Neuron (in vitro differentiated cells): Measurements from ENCODE around the gene NRG2.

Experiments used
- H2AFZ ChIP-seq: one replicate; pipeline ENCODE4 v1.6.1; 2013; ENCODE audit warnings: low read depth, mild to moderate bottlenecking, inconsistent platforms, low read length, moderate library complexity
- H3K27me3 ChIP-seq: one replicate; pipeline ENCODE4 v1.6.1; 2013; ENCODE audit warnings: low read length; ENCODE audit not compliant: insufficient read depth
- H3K36me3 ChIP-seq: one replicate; pipeline ENCODE4 v1.6.1; 2013; ENCODE audit warnings: low read length; ENCODE audit not compliant: insufficient read depth
- H3K4me1 ChIP-seq: one replicate; pipeline ENCODE4 v1.6.1; 2013; ENCODE audit warnings: low read length; ENCODE audit not compliant: insufficient read depth
- H3K4me3 ChIP-seq: 2 replicates; pipeline ENCODE4 v1.5.1; 2013; ENCODE audit warnings: mild to moderate bottlenecking, low read length, moderate library complexity
- H3K9me3 ChIP-seq: one replicate; pipeline ENCODE4 v1.6.1; 2013; ENCODE audit warnings: low read length

Gene NRG2

DNA sequence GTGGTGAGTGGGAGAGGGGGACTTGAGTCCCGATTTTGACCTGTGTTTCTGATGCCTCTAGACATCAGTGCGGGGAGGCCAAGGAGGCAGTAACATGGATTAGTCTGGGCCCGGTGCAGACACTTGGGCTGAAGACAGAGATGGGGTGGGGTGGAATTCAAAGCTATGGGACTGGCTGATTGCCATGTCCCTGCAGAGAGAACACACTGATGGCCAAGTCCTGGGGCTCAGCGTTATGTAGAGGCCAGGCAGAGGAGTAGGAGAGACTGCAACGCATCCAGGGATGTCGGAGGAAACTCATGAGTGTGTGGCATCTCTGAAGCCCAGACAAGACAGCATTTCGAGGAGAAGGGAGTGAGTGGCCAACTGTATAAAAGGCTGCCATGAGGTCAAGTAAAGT lies 217.4 kb downstream of the NRG2 start:
- Histone ChIP-seq H3K27me3 (peaks cover 7% of the 10 kb centered on the region), H3K36me3 (no peaks in the 10 kb centered on the region), H2AFZ (no peak overlapping the region), H3K9me3 (no peaks in the 10 kb centered on the region), H3K4me3 (no peak overlapping the region), H3K4me1 (no peaks in the 10 kb centered on the region)

DNA sequence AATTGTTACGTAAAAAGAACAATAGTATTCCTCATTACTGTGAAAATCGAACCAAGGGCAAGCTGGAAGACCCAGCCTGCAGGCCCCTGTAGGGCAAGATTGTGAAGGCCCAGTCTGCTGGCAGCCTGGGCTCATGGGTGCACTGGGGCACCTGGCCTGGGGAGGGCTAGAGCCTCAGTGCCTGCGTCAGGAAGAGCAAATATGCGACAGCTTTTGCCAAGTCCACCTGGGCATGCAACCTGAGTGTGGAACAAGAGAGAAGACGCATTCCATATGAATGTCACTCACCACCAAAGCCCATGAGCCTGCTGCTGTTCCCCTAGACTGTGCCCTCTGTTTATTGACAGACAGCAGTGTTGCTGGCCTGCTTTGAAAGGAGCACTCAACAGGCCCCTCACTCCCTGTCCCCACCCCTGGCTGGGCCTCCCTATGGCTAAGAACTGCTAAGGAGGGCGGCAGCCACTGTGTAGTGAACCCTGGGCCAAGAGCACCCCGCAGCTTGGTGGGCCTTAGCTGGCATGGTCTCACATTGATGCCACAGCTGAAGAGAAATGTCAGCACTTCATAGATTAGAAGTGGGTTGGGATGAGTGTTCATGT lies 219.2 kb downstream of the NRG2 start:
- H3K36me3 ChIP-seq: no peaks in the 10 kb centered on the region
- H3K4me1 ChIP-seq: no peaks in the 10 kb centered on the region
- H3K27me3 ChIP-seq: peaks cover 7% of the 10 kb centered on the region
- H2AFZ ChIP-seq: no peak overlapping the region
- no peak overlapping the region for H3K4me3 ChIP-seq
- H3K9me3 ChIP-seq: peaks cover 3% of the 10 kb centered on the region

DNA sequence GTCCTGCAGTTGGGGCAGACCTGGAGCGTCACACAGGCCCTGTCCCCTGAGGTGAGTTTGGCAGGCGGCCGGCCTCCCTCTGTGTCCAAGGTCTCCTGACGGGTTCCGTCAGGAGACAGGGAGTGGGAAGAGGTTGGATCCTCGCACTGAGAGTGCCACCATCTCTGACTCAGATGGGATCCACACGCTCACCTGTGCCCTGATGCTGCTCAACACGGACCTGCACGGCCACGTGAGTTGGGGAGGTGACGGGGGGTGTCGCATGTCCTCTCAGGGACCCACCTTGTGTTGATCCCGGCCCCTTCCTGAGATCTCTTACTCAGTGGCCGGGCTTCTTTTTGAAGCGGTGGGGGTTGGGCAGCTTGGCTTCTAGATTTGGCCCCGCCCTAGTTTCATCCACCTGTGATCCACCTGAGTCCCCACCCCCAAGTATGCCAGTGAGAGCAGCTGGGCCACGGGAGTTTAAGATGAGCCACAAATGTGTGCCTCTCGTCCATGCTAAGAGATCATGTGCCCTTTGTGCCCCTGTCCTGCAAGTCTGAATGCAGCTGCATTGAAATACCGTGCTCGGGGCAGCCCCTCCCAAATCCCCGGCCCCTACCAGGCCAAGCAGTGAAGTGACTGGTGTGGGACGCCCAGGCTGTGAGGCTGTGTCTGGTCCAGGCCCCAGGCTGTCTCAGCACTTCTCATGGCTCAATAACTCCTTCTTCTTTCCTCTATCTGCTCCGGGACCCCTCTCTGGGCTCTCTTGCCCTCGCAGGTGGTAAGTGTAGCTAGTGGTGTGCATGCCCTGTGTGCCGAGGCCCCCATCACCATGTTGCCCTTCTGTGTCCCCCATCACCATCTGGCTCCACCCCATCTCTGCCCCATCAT lies 220.3 kb downstream of the NRG2 start:
- Histone ChIP-seq H3K4me1 (no peaks in the 10 kb centered on the region), H3K9me3 (peaks cover 3% of the 10 kb centered on the region), H3K27me3 (peaks cover 7% of the 10 kb centered on the region), H2AFZ (no peak overlapping the region), H3K4me3 (no peak overlapping the region), H3K36me3 (no peaks in the 10 kb centered on the region)

DNA sequence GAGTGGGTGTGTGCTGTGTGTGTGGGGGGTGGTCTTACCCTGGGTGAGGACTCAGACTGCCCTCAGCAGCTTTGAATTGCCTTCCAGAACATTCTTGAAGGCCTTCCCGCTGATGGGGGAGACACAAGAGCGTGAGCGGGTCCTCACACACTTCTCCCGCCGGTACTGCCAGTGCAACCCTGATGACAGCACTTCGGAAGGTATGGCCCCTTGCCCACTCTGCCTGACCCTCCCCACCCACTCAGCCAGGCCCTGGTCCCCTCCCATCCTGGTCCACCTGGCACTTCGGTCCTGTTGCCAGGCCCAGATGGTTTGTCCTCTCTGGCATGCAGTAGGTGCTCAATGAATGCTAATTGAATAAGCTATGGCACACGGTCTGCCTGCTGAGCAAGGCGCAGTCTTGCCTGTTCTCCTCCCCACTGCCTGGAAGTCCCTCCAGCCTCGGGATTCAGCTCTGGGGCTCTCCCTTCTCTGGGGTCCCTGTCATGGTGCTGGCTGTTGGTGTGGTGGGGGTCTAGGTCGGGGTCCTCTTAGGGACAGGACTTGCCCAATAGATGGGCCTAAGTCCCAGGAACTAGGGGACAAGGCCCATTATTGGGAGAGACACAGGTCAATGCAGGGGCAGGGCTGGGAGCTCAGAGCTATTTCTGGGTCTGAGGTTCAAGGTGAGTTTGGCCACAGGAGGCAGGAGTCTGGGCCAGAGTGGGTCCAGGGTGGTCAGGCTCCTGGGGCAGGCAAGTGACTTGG lies 221.1 kb downstream of the NRG2 start:
- no peak overlapping the region for H2AFZ ChIP-seq
- no peaks in the 10 kb centered on the region for H3K4me1 ChIP-seq
- H3K9me3 ChIP-seq: peaks cover 3% of the 10 kb centered on the region
- no peaks in the 10 kb centered on the region for H3K36me3 ChIP-seq
- H3K4me3 ChIP-seq: no peak overlapping the region
- H3K27me3 ChIP-seq: peaks cover 11% of the 10 kb centered on the region

DNA sequence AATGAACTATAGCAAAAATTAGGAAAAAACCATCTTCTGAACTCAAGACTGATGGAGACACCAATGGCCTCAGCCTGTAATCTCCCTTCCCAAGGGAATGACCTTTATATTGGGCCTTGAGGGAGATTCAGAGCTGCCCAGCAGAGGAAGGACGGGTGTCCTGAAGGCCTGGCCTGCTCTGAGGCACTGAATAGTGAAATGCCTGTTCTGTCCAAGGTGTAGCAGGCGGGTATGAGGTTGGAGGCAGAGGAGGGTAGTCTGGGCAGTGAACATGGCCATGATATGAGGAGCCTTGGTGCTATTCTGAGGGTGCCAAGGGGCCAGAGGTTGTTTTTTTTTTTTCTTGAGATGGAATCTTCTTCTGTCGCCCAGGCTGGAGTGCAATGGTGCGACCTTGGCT lies 222.5 kb downstream of the NRG2 start:
- no peaks in the 10 kb centered on the region for H3K4me1 ChIP-seq
- peaks cover 3% of the 10 kb centered on the region for H3K9me3 ChIP-seq
- H3K4me3 ChIP-seq: no peak overlapping the region
- H3K27me3 ChIP-seq: peaks cover 9% of the 10 kb centered on the region
- no peaks in the 10 kb centered on the region for H3K36me3 ChIP-seq
- no peak overlapping the region for H2AFZ ChIP-seq

DNA sequence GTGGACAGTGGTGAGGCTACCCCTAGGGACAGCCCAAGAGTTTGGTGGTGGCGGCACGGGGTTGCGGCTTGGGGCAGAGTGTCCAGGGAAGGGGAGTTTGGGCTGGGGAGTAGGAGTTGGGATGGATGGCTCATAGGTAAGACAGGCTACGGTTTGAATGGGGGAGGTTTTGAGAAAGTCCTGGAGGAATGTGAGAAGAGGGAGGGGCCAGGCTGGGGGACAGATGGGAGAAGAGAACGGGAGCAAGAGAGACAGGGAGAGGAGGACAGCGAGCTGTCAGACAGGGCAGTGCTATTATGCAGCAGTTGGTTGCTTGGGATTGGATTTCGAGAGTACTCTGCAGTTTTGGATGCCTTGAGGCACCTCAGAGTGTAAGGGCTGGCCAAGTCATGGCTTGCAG lies 223.0 kb downstream of the NRG2 start:
- Histone ChIP-seq H3K4me1 (no peaks in the 10 kb centered on the region), H3K4me3 (no peak overlapping the region), H2AFZ (no peak overlapping the region), H3K27me3 (peaks cover 9% of the 10 kb centered on the region), H3K9me3 (peaks cover 3% of the 10 kb centered on the region), H3K36me3 (no peaks in the 10 kb centered on the region)

DNA sequence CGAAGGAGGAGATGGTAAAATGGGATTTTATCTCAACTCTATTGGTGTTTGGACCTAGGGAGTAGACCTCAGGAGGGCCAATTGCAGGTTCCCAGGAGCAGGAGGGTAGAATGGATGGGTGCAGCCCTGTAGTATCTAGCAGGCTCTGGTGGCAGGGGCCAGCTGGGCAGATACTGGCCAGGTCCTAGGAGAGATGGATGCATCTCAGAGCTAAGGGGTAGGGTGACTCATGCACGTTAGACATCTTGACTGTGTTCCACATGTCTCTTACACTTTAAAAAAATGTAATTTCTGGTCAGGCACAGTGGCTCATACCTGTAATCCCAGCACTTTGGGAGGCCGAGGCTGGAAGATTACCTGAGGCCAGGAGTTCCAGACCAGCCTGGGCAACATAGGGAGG lies 225.1 kb downstream of the NRG2 start:
- Histone ChIP-seq H3K9me3 (peaks cover 3% of the 10 kb centered on the region), H3K27me3 (peaks cover 6% of the 10 kb centered on the region), H3K36me3 (no peaks in the 10 kb centered on the region), H3K4me3 (no peak overlapping the region), H2AFZ (no peak overlapping the region), H3K4me1 (no peaks in the 10 kb centered on the region)

DNA sequence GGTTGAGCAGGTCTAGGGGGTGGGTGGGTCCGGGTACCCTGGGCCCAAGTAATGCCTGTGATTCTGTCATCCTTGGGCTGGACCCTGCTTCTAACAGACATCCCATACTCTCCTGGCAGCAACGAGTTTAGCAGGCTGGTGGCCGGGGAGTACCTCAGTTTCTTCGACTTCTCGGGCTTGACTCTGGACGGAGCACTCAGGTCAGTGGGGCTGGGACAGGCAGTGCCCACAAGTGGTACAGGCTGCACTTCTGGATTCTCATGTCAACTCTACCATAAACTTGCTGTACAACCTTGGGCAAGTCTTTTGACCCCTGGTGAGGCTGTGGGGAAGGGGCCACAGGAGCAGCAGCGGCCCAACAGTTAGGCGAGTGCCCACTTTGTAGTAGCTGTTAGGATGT lies 225.7 kb downstream of the NRG2 start:
- Histone ChIP-seq H3K27me3 (peaks cover 6% of the 10 kb centered on the region), H3K36me3 (no peaks in the 10 kb centered on the region), H2AFZ (no peak overlapping the region)

DNA sequence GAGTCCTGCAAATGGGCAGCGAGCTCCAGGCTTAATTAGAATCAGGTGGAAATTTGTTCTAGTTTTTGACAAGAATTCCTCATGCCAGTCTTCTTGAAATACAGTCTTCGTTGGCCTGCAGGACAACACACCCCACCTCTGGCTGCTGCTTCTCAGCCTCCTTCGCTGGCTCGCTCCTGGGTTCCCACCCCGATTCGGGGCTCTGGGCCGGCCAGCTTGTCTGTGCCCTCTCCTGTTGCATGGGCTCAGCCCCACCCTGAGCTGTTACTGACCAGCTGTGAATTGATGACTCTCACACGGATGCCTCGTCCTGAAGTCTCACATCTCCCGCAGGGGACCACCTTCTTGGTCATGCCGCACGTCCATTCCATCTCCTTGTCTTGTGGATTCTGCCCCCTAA lies 226.5 kb downstream of the NRG2 start:
- H3K36me3 ChIP-seq: no peaks in the 10 kb centered on the region
- H3K4me3 ChIP-seq: no peak overlapping the region
- no peak overlapping the region for H2AFZ ChIP-seq
- no peaks in the 10 kb centered on the region for H3K4me1 ChIP-seq
- H3K27me3 ChIP-seq: peaks cover 6% of the 10 kb centered on the region
- peaks cover 3% of the 10 kb centered on the region for H3K9me3 ChIP-seq

More for the DNA sequence above, 225.7 kb downstream of the NRG2 start:
- Histone ChIP-seq H3K9me3 (peaks cover 3% of the 10 kb centered on the region), H3K4me1 (no peaks in the 10 kb centered on the region), H3K4me3 (no peak overlapping the region)

DNA sequence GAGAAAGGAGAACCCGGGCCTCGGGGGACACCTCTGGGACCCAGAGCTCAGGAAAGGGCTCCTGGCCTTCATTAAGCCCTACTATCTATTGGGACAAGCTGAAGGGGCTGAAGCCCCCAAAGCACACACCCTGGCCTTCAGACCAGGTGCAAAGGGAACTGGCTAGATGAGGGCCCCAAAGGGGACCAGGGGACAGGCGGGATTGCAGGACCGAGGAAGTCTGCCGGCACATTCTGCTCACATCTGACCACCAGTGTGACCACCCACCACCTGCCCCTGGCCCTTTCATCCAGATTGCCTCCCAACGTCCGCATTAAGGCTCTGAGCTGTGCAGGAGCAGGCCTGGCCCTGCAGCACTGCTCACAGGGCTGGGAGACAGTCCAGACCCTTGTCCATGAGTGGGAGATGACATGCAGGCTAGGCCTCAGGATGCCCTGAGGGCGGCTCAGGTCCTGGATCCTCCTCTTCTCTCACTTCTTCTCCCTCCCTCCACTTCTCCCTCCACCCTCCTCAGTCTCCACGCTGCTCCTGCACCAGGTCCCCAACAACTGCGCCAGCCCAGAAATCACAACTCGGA lies 228.3 kb downstream of the NRG2 start:
- Histone ChIP-seq H3K9me3 (no peaks in the 10 kb centered on the region), H3K27me3 (peaks cover 6% of the 10 kb centered on the region), H2AFZ (no peak overlapping the region)

DNA sequence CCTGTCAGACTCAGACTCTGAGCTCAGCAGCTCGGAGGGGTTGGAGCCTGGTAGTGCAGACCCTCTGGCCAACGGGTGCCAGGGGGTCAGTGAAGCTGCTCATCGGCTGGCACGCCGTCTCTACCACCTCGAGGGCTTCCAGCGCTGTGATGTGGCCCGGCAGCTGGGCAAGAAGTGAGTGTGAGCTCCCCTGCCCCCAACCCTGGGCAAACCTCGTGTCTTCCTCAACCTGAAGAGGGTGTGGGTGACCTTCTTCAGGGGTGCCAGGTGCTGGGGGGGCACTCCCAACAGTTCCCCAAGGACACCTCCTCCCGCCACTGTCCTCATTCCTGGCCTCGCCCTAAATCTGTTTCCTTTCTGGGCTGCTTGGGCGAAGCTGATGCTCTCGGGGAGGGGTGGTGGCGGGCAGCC lies 228.9 kb downstream of the NRG2 start:
- no peak overlapping the region for H2AFZ ChIP-seq
- peaks cover 9% of the 10 kb centered on the region for H3K27me3 ChIP-seq
- H3K36me3 ChIP-seq: no peaks in the 10 kb centered on the region
- no peaks in the 10 kb centered on the region for H3K9me3 ChIP-seq
- H3K4me1 ChIP-seq: no peaks in the 10 kb centered on the region
- no peak overlapping the region for H3K4me3 ChIP-seq

More for the DNA sequence above, 228.3 kb downstream of the NRG2 start:
- Histone ChIP-seq H3K4me3 (no peak overlapping the region), H3K4me1 (no peaks in the 10 kb centered on the region), H3K36me3 (no peaks in the 10 kb centered on the region)

DNA sequence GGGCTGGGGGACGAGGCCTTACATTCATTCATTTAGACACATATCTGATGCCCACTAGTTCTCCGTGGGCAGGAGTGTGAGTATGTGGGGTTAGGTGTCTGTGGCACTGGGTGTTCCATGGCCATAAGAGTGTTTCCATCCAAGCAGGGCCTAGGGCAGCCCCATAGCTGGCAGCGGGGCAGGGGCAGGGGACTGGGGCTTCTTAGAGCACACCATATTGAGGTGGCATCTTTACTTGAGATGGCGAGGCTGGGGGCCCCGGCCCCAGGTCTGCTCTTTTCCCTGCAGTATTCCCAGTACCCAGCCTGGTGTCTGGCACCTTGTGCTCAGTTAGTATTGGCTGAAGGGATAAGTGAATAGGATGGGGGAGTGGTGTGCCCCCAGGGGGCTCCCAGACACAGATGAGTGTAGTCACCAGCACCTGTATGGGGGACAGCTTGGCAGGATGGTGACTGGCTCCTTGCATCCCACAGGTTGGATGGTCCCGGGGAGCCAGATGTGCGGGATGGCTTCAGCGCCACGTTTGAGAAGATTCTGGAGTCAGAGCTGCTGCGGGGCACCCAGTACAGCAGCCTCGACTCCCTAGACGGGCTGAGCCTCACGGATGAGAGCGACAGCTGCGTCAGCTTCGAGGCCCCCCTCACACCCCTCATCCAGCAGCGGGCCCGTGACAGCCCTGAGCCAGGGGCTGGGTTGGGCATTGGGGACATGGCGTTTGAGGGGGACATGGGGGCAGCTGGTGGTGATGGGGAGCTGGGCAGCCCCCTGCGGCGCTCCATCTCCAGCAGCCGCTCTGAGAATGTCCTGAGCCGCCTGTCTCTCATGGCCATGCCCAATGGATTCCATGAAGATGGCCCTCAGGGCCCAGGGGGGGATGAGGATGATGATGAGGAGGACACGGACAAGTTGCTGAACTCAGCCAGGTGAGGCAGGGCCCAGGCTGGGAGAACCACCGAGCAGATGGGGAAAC lies 230.0 kb downstream of the NRG2 start:
- Histone ChIP-seq H3K9me3 (no peaks in the 10 kb centered on the region), H3K4me1 (no peaks in the 10 kb centered on the region), H3K36me3 (no peaks in the 10 kb centered on the region), H2AFZ (no peak overlapping the region), H3K4me3 (no peak overlapping the region), H3K27me3 (peaks cover 11% of the 10 kb centered on the region)
